ENCODE data around the gene C20orf173.

GRCh38 chr20:35479798-35480197 lies 49.7 kb downstream of the C20orf173 start:
- TF ChIP-seq CTCF (IDR thresholded peaks at IDR 0.05), result no peak
- no peak for TF ChIP-seq IRF3 (IDR thresholded peaks at IDR 0.05; ENCODE audit: low read depth, low read length)
- TF ChIP-seq EP300 (IDR thresholded peaks at IDR 0.05; ENCODE audit: borderline replicate concordance in 1 of 2, low read depth in 1 of 2, low read length in 1 of 2), result no peak
- TF ChIP-seq JUND (IDR thresholded peaks at IDR 0.05), result no peak
- TF ChIP-seq, protein P1, sequence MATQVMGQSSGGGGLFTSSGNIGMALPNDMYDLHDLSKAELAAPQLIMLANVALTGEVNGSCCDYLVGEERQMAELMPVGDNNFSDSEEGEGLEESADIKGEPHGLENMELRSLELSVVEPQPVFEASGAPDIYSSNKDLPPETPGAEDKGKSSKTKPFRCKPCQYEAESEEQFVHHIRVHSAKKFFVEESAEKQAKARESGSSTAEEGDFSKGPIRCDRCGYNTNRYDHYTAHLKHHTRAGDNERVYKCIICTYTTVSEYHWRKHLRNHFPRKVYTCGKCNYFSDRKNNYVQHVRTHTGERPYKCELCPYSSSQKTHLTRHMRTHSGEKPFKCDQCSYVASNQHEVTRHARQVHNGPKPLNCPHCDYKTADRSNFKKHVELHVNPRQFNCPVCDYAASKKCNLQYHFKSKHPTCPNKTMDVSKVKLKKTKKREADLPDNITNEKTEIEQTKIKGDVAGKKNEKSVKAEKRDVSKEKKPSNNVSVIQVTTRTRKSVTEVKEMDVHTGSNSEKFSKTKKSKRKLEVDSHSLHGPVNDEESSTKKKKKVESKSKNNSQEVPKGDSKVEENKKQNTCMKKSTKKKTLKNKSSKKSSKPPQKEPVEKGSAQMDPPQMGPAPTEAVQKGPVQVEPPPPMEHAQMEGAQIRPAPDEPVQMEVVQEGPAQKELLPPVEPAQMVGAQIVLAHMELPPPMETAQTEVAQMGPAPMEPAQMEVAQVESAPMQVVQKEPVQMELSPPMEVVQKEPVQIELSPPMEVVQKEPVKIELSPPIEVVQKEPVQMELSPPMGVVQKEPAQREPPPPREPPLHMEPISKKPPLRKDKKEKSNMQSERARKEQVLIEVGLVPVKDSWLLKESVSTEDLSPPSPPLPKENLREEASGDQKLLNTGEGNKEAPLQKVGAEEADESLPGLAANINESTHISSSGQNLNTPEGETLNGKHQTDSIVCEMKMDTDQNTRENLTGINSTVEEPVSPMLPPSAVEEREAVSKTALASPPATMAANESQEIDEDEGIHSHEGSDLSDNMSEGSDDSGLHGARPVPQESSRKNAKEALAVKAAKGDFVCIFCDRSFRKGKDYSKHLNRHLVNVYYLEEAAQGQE (IDR thresholded peaks at IDR 0.05; ENCODE audit: low read depth, low read length), result no peak
- no peak for TF ChIP-seq TCF12 (IDR thresholded peaks at IDR 0.05)
- no peak for TF ChIP-seq POLR2AphosphoS5 (IDR thresholded peaks at IDR 0.05; ENCODE audit: low read depth, low read length)
- no peak for TF ChIP-seq EZH2phosphoT487 (IDR thresholded peaks at IDR 0.05; ENCODE audit: borderline replicate concordance, low read depth)
- TF ChIP-seq GABPA (IDR thresholded peaks at IDR 0.05; ENCODE audit: low read depth), result no peak
- no peak for TF ChIP-seq MAX (IDR thresholded peaks at IDR 0.05; ENCODE audit: low read depth)
- TF ChIP-seq TAF1 (IDR thresholded peaks at IDR 0.05; ENCODE audit: borderline replicate concordance, low read depth, low read length), result no peak
- TF ChIP-seq NFIC (IDR thresholded peaks at IDR 0.05; ENCODE audit: borderline replicate concordance), result no peak
- TF ChIP-seq FOXJ3 (CRISPR knock-in tag; IDR thresholded peaks at IDR 0.05), result no peak
- no peak for TF ChIP-seq YY1 (IDR thresholded peaks at IDR 0.05; ENCODE audit: low read depth)
